ENCODE measurements around the gene FBXO31.

The FBXO31 gene

GRCh38 chr16:87412996-87413421 lies 29.4 kb upstream of the FBXO31 start:
- H3K36me3 ChIP-seq (ENCODE audit: control insufficient read depth in 2 of 2, insufficient read depth in 1 of 2, low read length in 2 of 2), result peaks cover 8 to 88% of the 10 kb centered on the region in 2 experiments; a peak in 2 of 3 replicates
- TF ChIP-seq ZNF391 (tag by site-specific recombination; IDR thresholded peaks at IDR 0.05; ENCODE audit: borderline replicate concordance, low read depth), result no peak
- TF ChIP-seq ZNF48 (tag by site-specific recombination; IDR thresholded peaks at IDR 0.05), result no peak
- no peak for TF ChIP-seq ZNF18 (tag by site-specific recombination; IDR thresholded peaks at IDR 0.05)
- no peak for TF ChIP-seq ZNF747 (tag by site-specific recombination; IDR thresholded peaks at IDR 0.05)
- no peak for TF ChIP-seq ZNF792 (tag by site-specific recombination; IDR thresholded peaks at IDR 0.05)
- no peak for TF ChIP-seq PRDM1 (tag by site-specific recombination; IDR thresholded peaks at IDR 0.05)
- no peak for TF ChIP-seq ZNF629 (tag by site-specific recombination; IDR thresholded peaks at IDR 0.05)
- no peak for TF ChIP-seq ZNF555 (tag by site-specific recombination; conservative IDR thresholded peaks at IDR 0.05)
- no peak for TF ChIP-seq YY2 (tag by site-specific recombination; IDR thresholded peaks at IDR 0.05)
- no peak for TF ChIP-seq ZNF121 (tag by site-specific recombination; IDR thresholded peaks at IDR 0.05)
- no peak for TF ChIP-seq BCL11B (tag by site-specific recombination; IDR thresholded peaks at IDR 0.05; ENCODE audit: low read depth)
- TF ChIP-seq EGR2 (tag by site-specific recombination; IDR thresholded peaks at IDR 0.05; ENCODE audit: low read depth), result no peak
- TF ChIP-seq GLI2 (tag by site-specific recombination; IDR thresholded peaks at IDR 0.05; ENCODE audit: borderline replicate concordance, low read depth), result no peak
- no peak for TF ChIP-seq PRDM6 (tag by site-specific recombination; IDR thresholded peaks at IDR 0.05)
- no peak for TF ChIP-seq ZNF645 (tag by site-specific recombination; IDR thresholded peaks at IDR 0.05)
- H3K9me3 ChIP-seq (ENCODE audit: control insufficient read depth, insufficient read depth, low read depth, low read length), result no peaks in the 10 kb centered on the region
- POLR2A ChIA-PET, result no interaction called here
- no peaks in the 10 kb centered on the region for H3K4me1 ChIP-seq (ENCODE audit: control insufficient read depth, insufficient read depth, low read length)
- no peak overlapping the region for H3K4me3 ChIP-seq (ENCODE audit: low read depth, low read length)
- CTCF ChIA-PET, result interaction anchor here (0.8 kb wide), 1 partner anchor 223 kb away, joined by 3 read pairs; no protein-coding TSS in a partner anchor
- no peak overlapping the region for H3K27ac ChIP-seq (ENCODE audit: extremely low read depth, low read depth, low read length)

GRCh38 chr16:87412371-87412995 lies 28.9 kb upstream of the FBXO31 start:
- H3K27ac ChIP-seq (ENCODE audit: extremely low read depth, low read depth, low read length), result no peak overlapping the region
- H3K4me1 ChIP-seq (ENCODE audit: control insufficient read depth, insufficient read depth, low read length), result no peaks in the 10 kb centered on the region
- POLR2A ChIA-PET, result no interaction called here
- H3K4me3 ChIP-seq (ENCODE audit: low read depth, low read length), result no peak overlapping the region
- CTCF ChIA-PET, result interaction anchor here (0.8 kb wide), 1 partner anchor 224 kb away, joined by 3 read pairs; no protein-coding TSS in a partner anchor
- H3K9me3 ChIP-seq (ENCODE audit: control insufficient read depth, insufficient read depth, low read depth, low read length), result no peaks in the 10 kb centered on the region
- H3K36me3 ChIP-seq (ENCODE audit: control insufficient read depth in 2 of 2, insufficient read depth in 1 of 2, low read length in 2 of 2), result peaks cover 8 to 88% of the 10 kb centered on the region in 2 experiments; a peak in 2 of 3 replicates
- TF ChIP-seq HOXD13 (CRISPR knock-in tag; IDR thresholded peaks at IDR 0.05; ENCODE audit: borderline replicate concordance), result no peak
- no peak for TF ChIP-seq ZFP3 (tag by site-specific recombination; IDR thresholded peaks at IDR 0.05; ENCODE audit: low read depth)
- TF ChIP-seq ZNF704 (tag by site-specific recombination; IDR thresholded peaks at IDR 0.05), result no peak
- no peak for TF ChIP-seq ATF2 (tag by site-specific recombination; IDR thresholded peaks at IDR 0.05; ENCODE audit: low read depth)
- TF ChIP-seq ZNF488 (tag by site-specific recombination; IDR thresholded peaks at IDR 0.05), result no peak
- TF ChIP-seq REPIN1 (tag by site-specific recombination; IDR thresholded peaks at IDR 0.05; ENCODE audit: low read depth), result no peak
- no peak for TF ChIP-seq ZNF362 (tag by site-specific recombination; IDR thresholded peaks at IDR 0.05)
- TF ChIP-seq KLF10 (tag by site-specific recombination; IDR thresholded peaks at IDR 0.05), result no peak
- TF ChIP-seq ZNF449 (tag by site-specific recombination; IDR thresholded peaks at IDR 0.05), result no peak

Data from HEK293 (cell line).